Hematopoietic multipotent progenitor cell (in vitro differentiated cells): Measurements from ENCODE around the gene PTMS. TPM values are rescaled to one million over a fixed set of nuclear protein-coding genes. Genes with fewer than 3 reads are reported as not detected.
A peak's percentile ranks its signal among the peaks of the same experiment; 100 is the strongest.

Experiments used
- DNase-seq, 3 donors: peaks; one replicate each; pipeline ENCODE4 v3.0.0-alpha.2; 2011 to 2015; ENCODE audit warnings: low read depth in 2 of 3, low spot score in 2 of 3
- total RNA-seq: library from RNA; depleted of rRNA; stranded (reverse); fragments of >200 nt; gene quantifications from one replicate; pipeline ENCODE4 v1.2.3, GENCODE V29; 2012

The PTMS gene
- total RNA-seq, 1 donor, result 27.7 TPM

GRCh38 chr12:6752167-6752920 lies 13.8 kb upstream of the PTMS start:
- DNase-seq, result peak in 1 of 3 donors; percentile 66

GRCh38 chr12:6752921-6753771 lies 13.0 kb upstream of the PTMS start, which contains the start of gene MLF2:
TSS of gene MLF2 (minus strand) at chr12:6753141. CDS start at chr12:6752334, 807 bp downstream.
- DNase-seq, result peak; percentile 95 to 99 (median 97)

GRCh38 chr12:6753772-6754356 lies 12.3 kb upstream of the PTMS start:
- DNase-seq, result no peak

GRCh38 chr12:6754411-6754810 lies 11.8 kb upstream of the PTMS start:
- no peak for DNase-seq

- no peak for DNase-seq
Measured at GRCh38 chr12:6757028-6757690, 9.0 kb upstream of the PTMS start.

GRCh38 chr12:6758506-6759095 lies 7.6 kb upstream of the PTMS start:
- no peak for DNase-seq

GRCh38 chr12:6759741-6760140 lies 6.4 kb upstream of the PTMS start:
- DNase-seq, result no peak

- DNase-seq, result no peak
Measured at GRCh38 chr12:6763380-6763779, 2.8 kb upstream of the PTMS start.

GRCh38 chr12:6764011-6764828 lies 1.9 kb upstream of the PTMS start:
- peak in 2 of 3 donors; percentile 89 to 97 for DNase-seq

GRCh38 chr12:6765048-6765633 lies 1.0 kb upstream of the PTMS start:
- DNase-seq, result no peak

- DNase-seq, result peak in 2 of 3 donors; percentile 55 to 72
Measured at GRCh38 chr12:6766651-6767349, 637 bp downstream of the PTMS start.

- DNase-seq, result no peak
Measured at GRCh38 chr12:6767353-6768319, 1.5 kb downstream of the PTMS start.

GRCh38 chr12:6768437-6768914 lies 2.3 kb downstream of the PTMS start:
- no peak for DNase-seq

- DNase-seq, result no peak
Measured at GRCh38 chr12:6768990-6769389, 2.8 kb downstream of the PTMS start.

- no peak for DNase-seq
Measured at GRCh38 chr12:6769666-6770065, 3.5 kb downstream of the PTMS start.

- no peak for DNase-seq
Measured at GRCh38 chr12:6770094-6770493, 3.9 kb downstream of the PTMS start.

- no peak for DNase-seq
Measured at GRCh38 chr12:6770600-6770999, 4.4 kb downstream of the PTMS start.
